NCI-H187 (cell line): ENCODE results near the gene TRIM3.

Experiments
- DNase-seq, 2 experiments: peaks; one replicate each; lab custom pipeline; 2025; lab: John Stamatoyannopoulos, UW

TRIM3 gene

GRCh38 chr11:6401464-6401863, 72.3 kb downstream of the TRIM3 start:
- no peak for DNase-seq

GRCh38 chr11:6400431-6401345, 73.1 kb downstream of the TRIM3 start:
- DNase-seq, result no peak
